Measurements from ENCODE around the gene PLCB3.
A peak's percentile ranks its signal among the peaks of the same experiment; 100 is the strongest.

Gene PLCB3
- long read RNA-seq, partial matches to known transcripts: 4 of 4 reads
- long read RNA-seq, other reads (novel, unspliced or antisense): 0 of 4 reads

GRCh38 chr11:64251016-64251752, at the start of gene PLCB3:
TSS of gene PLCB3 (plus strand) at chr11:64251530. CDS start at chr11:64251650, 120 bp downstream.
- no peak for TF ChIP-seq SPI1 (IDR thresholded peaks at IDR 0.05; ENCODE audit: borderline replicate concordance, low read depth)
- TF ChIP-seq, protein P1, sequence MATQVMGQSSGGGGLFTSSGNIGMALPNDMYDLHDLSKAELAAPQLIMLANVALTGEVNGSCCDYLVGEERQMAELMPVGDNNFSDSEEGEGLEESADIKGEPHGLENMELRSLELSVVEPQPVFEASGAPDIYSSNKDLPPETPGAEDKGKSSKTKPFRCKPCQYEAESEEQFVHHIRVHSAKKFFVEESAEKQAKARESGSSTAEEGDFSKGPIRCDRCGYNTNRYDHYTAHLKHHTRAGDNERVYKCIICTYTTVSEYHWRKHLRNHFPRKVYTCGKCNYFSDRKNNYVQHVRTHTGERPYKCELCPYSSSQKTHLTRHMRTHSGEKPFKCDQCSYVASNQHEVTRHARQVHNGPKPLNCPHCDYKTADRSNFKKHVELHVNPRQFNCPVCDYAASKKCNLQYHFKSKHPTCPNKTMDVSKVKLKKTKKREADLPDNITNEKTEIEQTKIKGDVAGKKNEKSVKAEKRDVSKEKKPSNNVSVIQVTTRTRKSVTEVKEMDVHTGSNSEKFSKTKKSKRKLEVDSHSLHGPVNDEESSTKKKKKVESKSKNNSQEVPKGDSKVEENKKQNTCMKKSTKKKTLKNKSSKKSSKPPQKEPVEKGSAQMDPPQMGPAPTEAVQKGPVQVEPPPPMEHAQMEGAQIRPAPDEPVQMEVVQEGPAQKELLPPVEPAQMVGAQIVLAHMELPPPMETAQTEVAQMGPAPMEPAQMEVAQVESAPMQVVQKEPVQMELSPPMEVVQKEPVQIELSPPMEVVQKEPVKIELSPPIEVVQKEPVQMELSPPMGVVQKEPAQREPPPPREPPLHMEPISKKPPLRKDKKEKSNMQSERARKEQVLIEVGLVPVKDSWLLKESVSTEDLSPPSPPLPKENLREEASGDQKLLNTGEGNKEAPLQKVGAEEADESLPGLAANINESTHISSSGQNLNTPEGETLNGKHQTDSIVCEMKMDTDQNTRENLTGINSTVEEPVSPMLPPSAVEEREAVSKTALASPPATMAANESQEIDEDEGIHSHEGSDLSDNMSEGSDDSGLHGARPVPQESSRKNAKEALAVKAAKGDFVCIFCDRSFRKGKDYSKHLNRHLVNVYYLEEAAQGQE (IDR thresholded peaks at IDR 0.05; ENCODE audit: insufficient replicate concordance, low read depth): no peak
- TF ChIP-seq GABPA (IDR thresholded peaks at IDR 0.05; ENCODE audit: low read depth): no peak
- no peak for TF ChIP-seq POLR2AphosphoS5 (IDR thresholded peaks at IDR 0.05; ENCODE audit: low read depth)
- TF ChIP-seq CTCF (IDR thresholded peaks at IDR 0.05; ENCODE audit: insufficient read depth, low read length): no peak
- H3K27ac ChIP-seq (replicated peaks): peak within 1 kb of the TSS; percentile 49
- peak in 1 of 2 experiments; percentile 44 for DNase-seq (ENCODE audit: low read depth in 1 of 2, low spot score in 1 of 2)
- peak within 1 kb of the TSS; percentile 75 for H3K4me3 ChIP-seq (replicated peaks; ENCODE audit: insufficient read depth, low read length)
- no peaks in the 10 kb centered on the region for H3K27me3 ChIP-seq (ENCODE audit: insufficient read depth, poor library complexity, severe bottlenecking)

GRCh38 chr11:64201543-64201942, 49.8 kb upstream of the PLCB3 start:
- DNase-seq (ENCODE audit: low read depth in 1 of 2, low spot score in 1 of 2): no peak
- H3K4me3 ChIP-seq (replicated peaks; ENCODE audit: insufficient read depth, low read length): no peak overlapping the region
- TF ChIP-seq POLR2AphosphoS5 (IDR thresholded peaks at IDR 0.05; ENCODE audit: low read depth): no peak
- TF ChIP-seq, protein P1 (IDR thresholded peaks at IDR 0.05; ENCODE audit: insufficient replicate concordance, low read depth): no peak
- no peak for TF ChIP-seq SPI1 (IDR thresholded peaks at IDR 0.05; ENCODE audit: borderline replicate concordance, low read depth)
- no peak for TF ChIP-seq CTCF (IDR thresholded peaks at IDR 0.05; ENCODE audit: insufficient read depth, low read length)
- no peak for TF ChIP-seq GABPA (IDR thresholded peaks at IDR 0.05; ENCODE audit: low read depth)
- no peak overlapping the region for H3K27ac ChIP-seq (replicated peaks)
- H3K27me3 ChIP-seq (ENCODE audit: insufficient read depth, poor library complexity, severe bottlenecking): no peaks in the 10 kb centered on the region

GRCh38 chr11:64202992-64203391, 48.3 kb upstream of the PLCB3 start:
- no peak for TF ChIP-seq POLR2AphosphoS5 (IDR thresholded peaks at IDR 0.05; ENCODE audit: low read depth)
- no peak for TF ChIP-seq SPI1 (IDR thresholded peaks at IDR 0.05; ENCODE audit: borderline replicate concordance, low read depth)
- TF ChIP-seq, protein P1 (IDR thresholded peaks at IDR 0.05; ENCODE audit: insufficient replicate concordance, low read depth): no peak
- TF ChIP-seq CTCF (IDR thresholded peaks at IDR 0.05; ENCODE audit: insufficient read depth, low read length): no peak
- TF ChIP-seq GABPA (IDR thresholded peaks at IDR 0.05; ENCODE audit: low read depth): no peak
- no peak for DNase-seq (ENCODE audit: low read depth in 1 of 2, low spot score in 1 of 2)
- no peak overlapping the region for H3K27ac ChIP-seq (replicated peaks)

More at GRCh38 chr11:64202992-64203391, 48.3 kb upstream of the PLCB3 start:
- Histone ChIP-seq H3K27me3 (ENCODE audit: insufficient read depth, poor library complexity, severe bottlenecking) (no peaks in the 10 kb centered on the region), H3K4me3 (replicated peaks; ENCODE audit: insufficient read depth, low read length) (no peak overlapping the region)

Measured in HL-60 (cell line).